HG02884 (cell line): ENCODE data around the gene GALNT2.

Experiments used
- ATAC-seq: cut with Tn5 transposase; IDR thresholded peaks from one replicate; pipeline ENCODE4 v1.9.1; 2021; ENCODE audit warnings: mild to moderate bottlenecking, moderate library complexity; ENCODE audit not compliant: unreplicated experiment

The GALNT2 gene

GRCh38 chr1:230270185-230270558 is 203.1 kb downstream of the GALNT2 start:
- ATAC-seq = peak; percentile 12

GRCh38 chr1:230270559-230271281 is 203.7 kb downstream of the GALNT2 start:
- peak; percentile 71 for ATAC-seq

- ATAC-seq = no peak
Measured at GRCh38 chr1:230271300-230272035, 204.4 kb downstream of the GALNT2 start.

GRCh38 chr1:230272557-230272956 is 205.5 kb downstream of the GALNT2 start:
- no peak for ATAC-seq

GRCh38 chr1:230273141-230273710 is 206.2 kb downstream of the GALNT2 start:
- ATAC-seq = no peak

GRCh38 chr1:230274254-230274653 is 207.2 kb downstream of the GALNT2 start:
- ATAC-seq = no peak

- no peak for ATAC-seq
Measured at GRCh38 chr1:230276401-230276800, 209.4 kb downstream of the GALNT2 start.

- ATAC-seq = no peak
Measured at GRCh38 chr1:230277201-230278025, 210.4 kb downstream of the GALNT2 start.

GRCh38 chr1:230278376-230278775 is 211.3 kb downstream of the GALNT2 start:
- no peak for ATAC-seq

- ATAC-seq = no peak
Measured at GRCh38 chr1:230278871-230279582, 212.0 kb downstream of the GALNT2 start.

GRCh38 chr1:230279583-230279945 is 212.5 kb downstream of the GALNT2 start:
- ATAC-seq = no peak

- no peak for ATAC-seq
Measured at GRCh38 chr1:230280054-230280795, 213.2 kb downstream of the GALNT2 start.

GRCh38 chr1:230280906-230281413 is 213.9 kb downstream of the GALNT2 start:
- ATAC-seq = no peak

GRCh38 chr1:230281556-230281955 is 214.5 kb downstream of the GALNT2 start:
- ATAC-seq = no peak

- ATAC-seq = no peak
Measured at GRCh38 chr1:230282157-230282556, 215.1 kb downstream of the GALNT2 start.

GRCh38 chr1:230283678-230284077 is 216.6 kb downstream of the GALNT2 start:
- no peak for ATAC-seq

- no peak for ATAC-seq
Measured at GRCh38 chr1:230284891-230285290, 217.9 kb downstream of the GALNT2 start.

- ATAC-seq = no peak
Measured at GRCh38 chr1:230285351-230285750, 218.3 kb downstream of the GALNT2 start.

- no peak for ATAC-seq
Measured at GRCh38 chr1:230286166-230286889, 219.3 kb downstream of the GALNT2 start.
